ENCODE data around the gene BICRAL. TPM values are rescaled to one million over a fixed set of nuclear protein-coding genes. Genes with fewer than 3 reads are reported as not detected.
"Not testable (repeated sequence)": the region's sequence is repeated elsewhere in the genome, so short reads cannot be mapped to it uniquely, and the experiment has no call there.

BICRAL gene
- total RNA-seq, 1 donor from 2014 or later, result 6.2 TPM

DNA sequence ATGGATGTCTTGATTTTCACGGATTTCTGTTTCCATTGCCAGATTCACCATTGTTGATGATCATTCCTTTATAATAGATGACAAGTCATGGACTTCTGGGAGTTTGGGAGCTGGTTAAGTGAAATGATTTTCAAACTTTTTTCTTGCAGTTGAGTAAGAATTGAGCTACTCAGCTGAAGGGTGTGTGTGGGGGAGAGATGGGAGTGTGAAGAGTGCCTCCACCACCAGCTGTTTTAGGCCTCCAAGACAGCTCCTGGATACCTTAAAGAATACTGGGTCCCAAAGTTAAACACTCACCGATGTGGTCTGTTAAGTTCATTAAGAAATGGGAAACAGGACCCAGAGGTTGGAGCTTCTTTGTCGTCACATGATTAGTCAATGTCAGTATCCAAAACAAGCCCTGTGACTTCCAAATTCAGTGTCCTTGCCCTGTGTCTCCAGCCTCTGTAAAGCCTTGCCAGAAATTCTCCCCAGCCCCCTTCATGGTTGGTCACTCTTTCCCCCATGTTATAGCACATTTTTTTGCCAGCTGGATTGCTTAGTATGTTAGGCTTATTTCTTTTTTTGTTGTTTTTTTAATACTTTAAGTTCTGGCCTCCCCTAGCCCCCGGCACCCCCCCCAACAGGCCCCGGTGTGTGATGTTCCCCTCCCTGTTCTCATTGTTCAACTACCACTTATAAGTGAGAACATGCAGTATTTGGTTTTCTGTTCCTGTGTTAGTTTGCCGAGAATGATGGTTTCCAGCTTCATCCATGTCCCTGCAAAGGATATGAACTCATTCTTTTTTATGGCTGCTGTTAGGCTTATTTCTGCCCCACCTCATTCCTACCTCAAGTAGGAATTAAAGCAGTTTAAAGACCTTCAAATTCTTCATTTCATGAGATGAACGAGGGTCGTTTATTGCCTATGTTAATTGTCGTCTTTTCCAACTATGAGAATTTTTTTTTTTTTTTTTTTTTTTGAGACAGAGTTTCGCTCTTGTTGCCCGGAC is 26.9 kb downstream of the BICRAL start:
- peak overlapping the region; percentile 57 for H3K27ac Mint-ChIP-seq (ENCODE audit: unreplicated experiment)
- TF ChIP-seq CTCF (conservative IDR thresholded peaks at IDR 0.05), result no peak
- H3K9me3 Mint-ChIP-seq, result no peaks in the 10 kb centered on the region

GRCh38 chr6:42813074-42813645 is 31.3 kb downstream of the BICRAL start:
- H3K4me3 Mint-ChIP-seq, result no peak overlapping the region
- H3K27ac Mint-ChIP-seq (ENCODE audit: unreplicated experiment), result no peak overlapping the region
- TF ChIP-seq CTCF (conservative IDR thresholded peaks at IDR 0.05), result no peak
- H3K4me1 Mint-ChIP-seq, result no peaks in the 10 kb centered on the region
- no peak for DNase-seq (ENCODE audit: low read depth, low spot score)
- H3K27me3 Mint-ChIP-seq (ENCODE audit: low read depth), result no peaks in the 10 kb centered on the region
- no peaks in the 10 kb centered on the region for H3K9me3 Mint-ChIP-seq
- H3K36me3 Mint-ChIP-seq (ENCODE audit: low read depth), result no peaks in the 10 kb centered on the region

More for the DNA sequence above, 26.9 kb downstream of the BICRAL start:
- H3K27me3 Mint-ChIP-seq (ENCODE audit: low read depth), result no peaks in the 10 kb centered on the region
- no peak for DNase-seq (ENCODE audit: low read depth, low spot score)
- no peaks in the 10 kb centered on the region for H3K36me3 Mint-ChIP-seq (ENCODE audit: low read depth)
- no peaks in the 10 kb centered on the region for H3K4me1 Mint-ChIP-seq
- no peak overlapping the region for H3K4me3 Mint-ChIP-seq

GRCh38 chr6:42813906-42814444 is 32.1 kb downstream of the BICRAL start:
- Mint-ChIP-seq H3K27ac (ENCODE audit: unreplicated experiment) (no peak overlapping the region), H3K4me3 (no peak overlapping the region), H3K4me1 (no peaks in the 10 kb centered on the region), H3K36me3 (ENCODE audit: low read depth) (no peaks in the 10 kb centered on the region), H3K27me3 (ENCODE audit: low read depth) (no peaks in the 10 kb centered on the region), H3K9me3 (no peaks in the 10 kb centered on the region)
- DNase-seq (ENCODE audit: low read depth, low spot score), result no peak
- TF ChIP-seq CTCF (conservative IDR thresholded peaks at IDR 0.05), result no peak

DNA sequence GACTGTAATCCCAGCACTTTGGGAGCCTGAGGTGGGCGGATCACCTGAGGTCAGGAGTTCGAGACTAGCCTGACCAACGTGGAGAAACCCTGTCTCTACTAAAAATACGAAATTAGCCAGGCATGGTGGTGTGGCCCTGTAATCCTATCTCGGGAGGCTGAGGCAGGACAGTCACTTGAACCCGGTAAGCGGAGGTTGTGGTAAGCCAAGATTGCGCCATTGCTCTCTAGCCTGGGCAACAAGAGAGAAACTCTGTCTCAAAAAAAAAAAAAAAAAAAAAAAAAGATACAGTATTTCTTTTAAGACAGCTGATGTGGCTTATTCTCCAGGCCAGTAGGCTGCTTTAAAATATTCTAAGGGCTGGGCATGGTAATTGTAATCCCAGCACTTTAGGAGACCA is 33.9 kb downstream of the BICRAL start:
- not testable (repeated sequence) for H3K9me3 Mint-ChIP-seq; H3K27me3 Mint-ChIP-seq (ENCODE audit: low read depth)

GRCh38 chr6:42817907-42818306 is 36.1 kb downstream of the BICRAL start:
- no peak for DNase-seq (ENCODE audit: low read depth, low spot score)
- Mint-ChIP-seq H3K9me3 (no peaks in the 10 kb centered on the region), H3K27me3 (ENCODE audit: low read depth) (no peaks in the 10 kb centered on the region), H3K27ac (ENCODE audit: unreplicated experiment) (no peak overlapping the region), H3K4me3 (no peak overlapping the region), H3K36me3 (ENCODE audit: low read depth) (no peaks in the 10 kb centered on the region), H3K4me1 (no peaks in the 10 kb centered on the region)
- no peak for TF ChIP-seq CTCF (conservative IDR thresholded peaks at IDR 0.05)

More for the DNA sequence above, 33.9 kb downstream of the BICRAL start:
- not testable (repeated sequence) for DNase-seq (ENCODE audit: low read depth, low spot score); H3K4me3 Mint-ChIP-seq; H3K4me1 Mint-ChIP-seq; H3K36me3 Mint-ChIP-seq (ENCODE audit: low read depth); H3K27ac Mint-ChIP-seq (ENCODE audit: unreplicated experiment)
